Pancreas (tissue), 10 donors: ENCODE measurements around the gene SLC26A9. TPM values are rescaled to one million over a fixed set of nuclear protein-coding genes. Genes with fewer than 3 reads are reported as not detected.

Experiments
- ATAC-seq, 4 donors: fragments of 200-7000 bp; cut with Tn5 transposase; one replicate each; pipeline versions ENCODE4 v1.8.0 to v1.9.1; 2020; ENCODE audit warnings: mild to moderate bottlenecking in 4 of 4, moderate library complexity in 4 of 4
- DNase-seq, 6 donors: peaks; one replicate each; pipeline ENCODE4 v3.0.0-alpha.2; 2020
- FAIRE-seq: peaks from 2 replicates; lab custom pipeline; 2012; peaks lifted over from hg19 to GRCh38; lab: Jason Lieb, UNC
- H3K27ac ChIP-seq, 4 donors: fragments of 200-600 bp; sonication (generic); 1 replicate in 3 of 4; 2 replicates in 1 of 4; pipeline versions ENCODE4 v1.5.0 to v1.8.0; 2020
- H3K27me3 ChIP-seq, 4 donors: fragments of 200-600 bp; one replicate each; pipeline ENCODE4 v1.8.0; 2021
- H3K36me3 ChIP-seq, 3 donors: fragments of 200-600 bp; sonication (generic) in 1 of 3; one replicate each; pipeline versions ENCODE4 v1.5.0 to v1.8.0; 2020 to 2021
- H3K4me1 ChIP-seq, 3 donors: fragments of 200-600 bp; one replicate each; pipeline ENCODE4 v1.8.0; 2021
- H3K4me3 ChIP-seq, 4 donors: fragments of 200-600 bp; sonication (generic) in 2 of 4; one replicate each; pipeline versions ENCODE4 v1.5.0 to v1.8.0; 2020 to 2021
- H3K9me3 ChIP-seq, 4 donors: fragments of 200-600 bp; one replicate each; pipeline ENCODE4 v1.8.0; 2021
- WGBS, 2 donors: extraction: QIAGEN DNeasy Blood & Tissue Kit; methylation state at CpG; one replicate each; pipeline ENCODE4 v1.1.7; 2013; 5-methylcytosine and 5-hydroxymethylcytosine counted together
- intact Hi-C, 3 donors: fragments of 100-400 bp; cut with DNase I; formaldehyde crosslinking; loops; one replicate each; pipeline versions ENCODE4 v1.11.1 to v1.14.2; 2022
- polyA plus RNA-seq, 2 donors: library from polyadenylated mRNA; stranded (reverse); fragments of 200-250 nt; gene quantifications; one replicate each; pipeline ENCODE4 v1.2.3, GENCODE V29; 2013
- total RNA-seq, 6 donors: library from RNA; stranded (reverse); fragmentation: NEBNext Ultra II Directional in 4 of 6; extraction: Animal tissue kit (Norgen Biotek cat#: 25700) in 4 of 6; gene quantifications; one replicate each; pipeline versions ENCODE4 v1.2.1 to v1.2.4, GENCODE V29; 2021 to 2023
- TF ChIP-seq, protein P1 (sequence below), 4 donors: fragments of 200-600 bp; sonication (generic) in 3 of 4; IDR thresholded peaks; one replicate each; pipeline versions ENCODE4 v1.5.0 to v1.8.0; 2021; ENCODE audit warnings: antibody characterized with exemption in 4 of 4
- donor health status: healthy with polysubstance abuse.
- donor health status: DM: no; HTN: no; CAD: no; lungs with moderate emphysema.
- donor health status: DM: no; HTN: no; CAD: no.
- donor health status: control.
- donor health status: control.
- donor health status: Bipolar disorder and iron deficiency.
- donor health status: DM: yes; HTN: yes; CAD: no.
- donor health status: DM: no; HTN: no; CAD: no.
- donor health status: DM: no; HTN: no; CAD: no.
- donor health status: DM: yes; HTN: yes; CAD: no.

Gene SLC26A9
- total and polyA plus RNA-seq, 8 donors = 0.56 to 6.5 (median 1.2) TPM

DNA sequence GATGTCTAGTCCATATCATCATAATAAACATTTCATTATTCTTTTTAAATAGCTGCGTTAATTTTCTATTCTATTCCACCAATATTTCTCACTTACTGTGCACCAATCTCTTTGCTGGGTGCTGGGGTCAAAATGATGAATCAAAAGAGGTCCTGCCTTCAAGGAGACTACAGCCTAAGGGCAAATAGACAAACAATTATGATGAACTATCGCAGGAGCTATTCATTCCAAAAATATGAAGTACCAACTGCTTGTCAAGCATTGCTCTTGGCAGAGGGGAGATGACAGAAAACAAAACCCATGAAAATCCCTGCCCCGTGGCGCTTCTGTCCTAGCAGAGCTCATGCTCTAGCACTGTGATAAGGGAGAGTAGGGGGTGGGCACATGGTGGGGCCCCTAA, 28.8 kb upstream of the SLC26A9 start:
- ATAC-seq = no peak
- 94 to 95% methylated on average over 4 of the region's 4 CpGs for WGBS, 2 donors
- Histone ChIP-seq H3K4me3 (no peak overlapping the region), H3K27me3 (no peaks in the 10 kb centered on the region), H3K36me3 (no peaks in the 10 kb centered on the region), H3K9me3 (no peaks in the 10 kb centered on the region), H3K4me1 (peaks cover 0 to 10% (median 3%) of the 10 kb centered on the region in 3 donors), H3K27ac (no peak overlapping the region)
- peak in 1 of 6 donors; percentile 31 for DNase-seq
- FAIRE-seq = no peak
- TF ChIP-seq, protein P1, sequence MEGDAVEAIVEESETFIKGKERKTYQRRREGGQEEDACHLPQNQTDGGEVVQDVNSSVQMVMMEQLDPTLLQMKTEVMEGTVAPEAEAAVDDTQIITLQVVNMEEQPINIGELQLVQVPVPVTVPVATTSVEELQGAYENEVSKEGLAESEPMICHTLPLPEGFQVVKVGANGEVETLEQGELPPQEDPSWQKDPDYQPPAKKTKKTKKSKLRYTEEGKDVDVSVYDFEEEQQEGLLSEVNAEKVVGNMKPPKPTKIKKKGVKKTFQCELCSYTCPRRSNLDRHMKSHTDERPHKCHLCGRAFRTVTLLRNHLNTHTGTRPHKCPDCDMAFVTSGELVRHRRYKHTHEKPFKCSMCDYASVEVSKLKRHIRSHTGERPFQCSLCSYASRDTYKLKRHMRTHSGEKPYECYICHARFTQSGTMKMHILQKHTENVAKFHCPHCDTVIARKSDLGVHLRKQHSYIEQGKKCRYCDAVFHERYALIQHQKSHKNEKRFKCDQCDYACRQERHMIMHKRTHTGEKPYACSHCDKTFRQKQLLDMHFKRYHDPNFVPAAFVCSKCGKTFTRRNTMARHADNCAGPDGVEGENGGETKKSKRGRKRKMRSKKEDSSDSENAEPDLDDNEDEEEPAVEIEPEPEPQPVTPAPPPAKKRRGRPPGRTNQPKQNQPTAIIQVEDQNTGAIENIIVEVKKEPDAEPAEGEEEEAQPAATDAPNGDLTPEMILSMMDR (IDR thresholded peaks at IDR 0.05) = no peak
- intact Hi-C loops = loop anchor here in 1 of 3 donors (10.0 kb wide), 1 partner anchor 47 kb away; no protein-coding TSS in a partner anchor

DNA sequence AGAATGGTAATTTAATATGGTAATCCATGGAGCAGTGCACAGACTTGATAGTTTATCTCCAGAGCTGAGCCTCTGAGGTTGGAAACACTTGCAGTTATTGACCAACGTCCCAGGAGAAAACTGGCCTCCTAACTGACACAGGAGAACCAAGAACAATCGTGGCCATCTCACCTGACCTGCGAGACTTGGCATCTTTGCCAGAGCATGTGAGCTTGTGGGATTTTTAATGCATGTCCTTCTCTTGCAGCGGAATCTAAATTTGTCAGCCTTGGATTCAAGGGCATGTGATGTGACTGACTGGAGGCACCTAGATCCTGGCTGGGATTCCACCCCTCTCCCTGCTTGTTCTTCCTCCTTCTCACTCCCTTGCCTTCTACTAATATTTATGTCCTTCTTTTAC, 27.8 kb upstream of the SLC26A9 start:
- Histone ChIP-seq H3K27ac (peak overlapping the region in 1 of 4 donors; percentile 5), H3K27me3 (no peaks in the 10 kb centered on the region), H3K9me3 (no peaks in the 10 kb centered on the region), H3K36me3 (no peaks in the 10 kb centered on the region), H3K4me3 (no peak overlapping the region), H3K4me1 (peaks cover 0 to 10% (median 3%) of the 10 kb centered on the region in 3 donors)
- 19 to 27% methylated on average over 4 of the region's 4 CpGs for WGBS, 2 donors
- TF ChIP-seq, protein P1 (IDR thresholded peaks at IDR 0.05) = no peak
- intact Hi-C loops = loop anchor here in 1 of 3 donors (10.0 kb wide), 1 partner anchor 46 kb away; no protein-coding TSS in a partner anchor
- peak in 2 of 4 donors; percentile 34 to 50 for ATAC-seq
- DNase-seq = no peak
- no peak for FAIRE-seq

DNA sequence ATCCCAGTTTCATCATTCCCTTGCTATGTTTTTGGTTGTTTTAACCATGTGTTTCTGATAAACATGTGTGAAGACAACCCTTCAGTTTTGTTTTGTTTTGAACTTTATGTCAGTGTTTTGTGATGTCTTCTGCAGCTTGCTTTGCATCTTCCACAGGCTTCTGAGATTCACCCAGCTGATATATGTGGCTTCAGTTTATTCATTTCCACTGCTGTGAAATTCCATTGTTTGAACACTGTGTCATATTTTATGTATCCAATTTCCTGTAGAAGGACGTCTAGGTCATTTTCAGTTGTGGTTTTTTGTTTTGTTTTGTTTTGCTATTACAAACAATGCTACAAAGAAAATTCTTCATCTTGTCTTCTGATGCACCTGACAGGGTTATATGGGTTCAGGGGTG, 27.2 kb upstream of the SLC26A9 start:
- intact Hi-C loops = loop anchor here in 1 of 3 donors (10.0 kb wide), 1 partner anchor 46 kb away; no protein-coding TSS in a partner anchor
- no peaks in the 10 kb centered on the region for H3K36me3 ChIP-seq
- H3K4me1 ChIP-seq = peaks cover 0 to 10% (median 3%) of the 10 kb centered on the region in 3 donors
- peak overlapping the region in 1 of 4 donors; percentile 5 for H3K27ac ChIP-seq
- no peaks in the 10 kb centered on the region for H3K9me3 ChIP-seq
- no peak for FAIRE-seq
- no peak for DNase-seq
- ATAC-seq = peak in 1 of 4 donors; percentile 33
- TF ChIP-seq, protein P1 (IDR thresholded peaks at IDR 0.05) = no peak
- H3K4me3 ChIP-seq = no peak overlapping the region
- no peaks in the 10 kb centered on the region for H3K27me3 ChIP-seq
- 8 to 19% methylated on average over 1 of the region's 1 CpG for WGBS, 2 donors

DNA sequence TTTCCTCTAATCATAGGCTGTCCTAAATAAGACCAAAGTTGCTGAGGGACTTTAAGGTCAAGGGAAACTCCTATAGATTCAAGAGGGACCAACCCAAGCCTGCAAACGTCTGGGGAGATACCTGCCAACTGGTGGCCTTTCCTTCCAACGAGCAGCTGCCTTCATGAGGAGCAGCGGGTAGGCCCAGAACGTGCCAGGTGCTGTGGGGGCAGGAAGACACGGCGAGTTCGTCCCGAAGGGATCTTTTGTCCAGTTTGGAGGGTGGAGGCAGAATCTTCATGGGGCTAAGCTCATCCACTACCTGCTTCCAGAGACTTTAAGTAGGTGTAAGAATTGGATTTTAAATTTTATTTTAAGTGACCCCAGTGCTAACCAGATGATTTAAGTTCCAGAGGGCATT, 26.0 kb upstream of the SLC26A9 start:
- whole genome bisulfite sequencing, 2 donors = 88% methylated on average over 8 of the region's 8 CpGs
- DNase-seq (peak in 1 of 6 donors; percentile 27), ATAC-seq (no peak), FAIRE-seq (no peak)
- TF ChIP-seq, protein P1 (IDR thresholded peaks at IDR 0.05) = no peak
- Histone ChIP-seq H3K9me3 (no peaks in the 10 kb centered on the region), H3K27me3 (no peaks in the 10 kb centered on the region), H3K4me1 (peaks cover 0 to 10% (median 3%) of the 10 kb centered on the region in 3 donors), H3K36me3 (no peaks in the 10 kb centered on the region), H3K4me3 (no peak overlapping the region), H3K27ac (no peak overlapping the region)
- intact Hi-C loops = no loop called here

DNA sequence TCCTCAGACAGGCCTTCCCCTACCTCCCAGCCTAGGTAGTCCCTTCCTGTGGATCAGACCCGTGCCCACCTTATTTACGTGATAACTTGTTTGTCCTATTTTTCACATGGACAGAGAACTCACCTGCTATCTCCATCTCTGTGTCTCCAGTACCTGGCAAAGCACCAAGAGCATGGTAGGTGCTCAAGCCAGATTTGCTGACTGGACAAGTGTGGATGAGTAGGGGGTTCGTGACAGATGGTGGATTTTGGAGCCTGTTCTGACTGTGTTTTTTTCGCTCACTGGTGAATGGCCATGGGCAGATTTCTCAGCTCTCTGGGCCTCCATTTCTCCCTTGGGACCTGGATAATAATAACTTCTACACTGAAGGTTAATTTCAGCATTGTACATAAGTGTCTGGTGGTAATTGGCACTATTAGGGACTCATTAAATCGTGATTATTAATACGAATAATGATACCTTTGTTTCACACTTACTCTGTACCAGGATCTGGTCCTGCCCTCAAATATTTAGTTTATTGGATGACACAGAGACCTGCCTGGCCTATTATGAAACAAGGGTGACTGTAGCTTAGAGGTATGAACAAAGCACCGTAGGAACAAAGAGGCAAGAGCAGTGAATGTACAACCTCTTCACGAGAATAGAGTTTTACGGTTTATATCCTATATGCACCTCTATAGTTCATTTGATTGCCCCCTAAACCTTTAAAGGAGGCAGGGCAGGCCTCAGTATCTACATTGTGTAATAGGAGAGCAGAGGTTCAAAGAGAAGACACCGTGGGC, 24.5 kb upstream of the SLC26A9 start:
- intact Hi-C loops = no loop called here
- WGBS, 2 donors = 77 to 80% methylated on average over 10 of the region's 10 CpGs
- Histone ChIP-seq H3K27me3 (no peaks in the 10 kb centered on the region), H3K36me3 (no peaks in the 10 kb centered on the region), H3K9me3 (no peaks in the 10 kb centered on the region), H3K4me3 (no peak overlapping the region), H3K27ac (no peak overlapping the region), H3K4me1 (peaks cover 0 to 10% (median 3%) of the 10 kb centered on the region in 3 donors)
- ATAC-seq (no peak), FAIRE-seq (no peak), DNase-seq (no peak)
- TF ChIP-seq, protein P1 (IDR thresholded peaks at IDR 0.05) = no peak
